ENCODE data around the gene EFEMP2. TPM values are rescaled to one million over a fixed set of nuclear protein-coding genes. Genes with fewer than 3 reads are reported as not detected.

The EFEMP2 gene
- total and polyA plus RNA-seq, 2 donors (not counting 1 experiment from before 2014, with no cell fraction given) = 9.5 to 14.7 TPM

DNA sequence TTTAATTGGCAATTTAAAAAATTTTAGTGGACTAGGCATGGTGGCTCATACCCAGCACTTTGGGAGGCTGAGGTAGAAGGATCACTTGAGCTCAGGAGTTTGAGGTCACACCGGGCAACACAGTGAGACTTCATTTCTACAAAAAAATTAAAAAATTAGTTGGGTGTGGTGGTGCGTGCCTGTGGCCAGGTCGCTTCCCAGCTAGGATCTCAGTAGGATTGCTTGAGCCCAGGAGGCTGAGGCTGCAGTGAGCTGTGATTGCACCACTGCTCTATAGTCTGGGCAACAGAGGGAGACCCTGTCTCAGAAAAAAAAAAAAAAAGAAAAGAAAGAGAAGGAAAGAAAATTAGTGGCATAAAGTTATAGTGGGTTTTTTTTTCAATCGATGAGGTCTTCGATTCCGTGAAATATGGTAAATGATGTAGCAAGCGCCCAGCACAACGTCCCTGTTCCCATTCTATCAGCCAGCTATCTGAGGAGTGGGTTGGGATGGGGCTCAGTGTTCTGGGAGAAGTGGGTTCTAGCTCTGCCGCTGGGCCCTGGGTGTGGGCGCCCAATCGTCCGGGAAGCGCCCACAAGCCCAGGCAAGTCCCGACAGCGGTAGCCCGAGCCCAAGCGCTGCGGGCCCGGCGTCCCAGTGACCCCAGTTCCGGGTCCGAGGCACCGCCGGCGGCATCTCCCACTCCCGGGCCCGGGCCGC lies 26.2 kb upstream of the EFEMP2 start:
- H4K20me1 ChIP-seq (ENCODE audit: control insufficient read depth, insufficient read depth, low read length, poor library complexity, severe bottlenecking) = no peaks in the 10 kb centered on the region
- H2AFZ ChIP-seq (ENCODE audit: insufficient read depth, low read depth, low read length, poor library complexity, severe bottlenecking) = peak overlapping the region; percentile 32
- H3K9me3 Mint-ChIP-seq (ENCODE audit: insufficient read depth) = no peaks in the 10 kb centered on the region
- peaks cover 16% of the 10 kb centered on the region for H3K4me1 Mint-ChIP-seq
- peak overlapping the region; percentile 68 for H3K4me3 Mint-ChIP-seq
- H3K27ac ChIP-seq (ENCODE audit: low read length in 2 of 2) = no peak overlapping the region
- H3K36me3 ChIP-seq (replicated peaks in 1 of 2; ENCODE audit: control extremely low read depth in 1 of 2, control insufficient read depth in 1 of 2, extremely low read depth in 1 of 2, insufficient read depth in 2 of 2, low read length in 1 of 2) = no peaks in the 10 kb centered on the region
- CTCF ChIA-PET = interaction anchor here (0.7 to 7.0 kb wide), 7 partner anchors 8 to 87 kb away, joined by 3 to 44 read pairs (median 7); partner anchors contain the start of genes CCDC85B and FIBP
- H3K4me1 ChIP-seq (ENCODE audit: control insufficient read depth in 2 of 2, insufficient read depth in 2 of 2, low read length in 2 of 2) = peaks cover 26 to 27% of the 10 kb centered on the region in 2 donors
- H3K27me3 ChIP-seq (replicated peaks in 1 of 4; ENCODE audit: control extremely low read depth in 1 of 4, control insufficient read depth in 3 of 4, insufficient read depth in 4 of 4, low read length in 3 of 4) = peaks cover 0 to 38% (median 12%) of the 10 kb centered on the region in 4 experiments
- peaks cover 11% of the 10 kb centered on the region for H3K27me3 Mint-ChIP-seq
- H3K27ac Mint-ChIP-seq = no peak overlapping the region
- POLR2A ChIA-PET = interaction anchor here (0.6 to 4.4 kb wide), 3 partner anchors 10 to 259 kb away, joined by 3 to 33 read pairs (median 6); partner anchors contain the start of genes CCDC85B and FIBP
- peak overlapping the region in 3 of 5 experiments; percentile 52 to 64 (median 56) for H3K4me3 ChIP-seq (ENCODE audit: control extremely low read depth in 1 of 5, extremely low read depth in 1 of 5, insufficient read depth in 1 of 5, low read depth in 2 of 5, low read length in 4 of 5)
- ATAC-seq (ENCODE audit: low read depth) = no peak
- peak overlapping the region; percentile 95 for H3K4me2 ChIP-seq (replicated peaks; ENCODE audit: low read depth, low read length, poor library complexity, severe bottlenecking)
- DNase-seq = no peak
- H3K9me3 ChIP-seq (ENCODE audit: control extremely low read depth in 1 of 3, control insufficient read depth in 2 of 3, insufficient read depth in 1 of 3, low read length in 2 of 3) = peaks cover 0 to 10% (median 0%) of the 10 kb centered on the region in 3 donors
- 20% methylated on average over 23 of the region's 28 CpGs for WGBS (ENCODE audit: insufficient coverage)
- TF ChIP-seq EZH2 (IDR thresholded peaks at IDR 0.05; ENCODE audit: borderline replicate concordance, insufficient read depth, low read depth, low read length, poor library complexity, severe bottlenecking) = no peak
- TF ChIP-seq, protein P1, sequence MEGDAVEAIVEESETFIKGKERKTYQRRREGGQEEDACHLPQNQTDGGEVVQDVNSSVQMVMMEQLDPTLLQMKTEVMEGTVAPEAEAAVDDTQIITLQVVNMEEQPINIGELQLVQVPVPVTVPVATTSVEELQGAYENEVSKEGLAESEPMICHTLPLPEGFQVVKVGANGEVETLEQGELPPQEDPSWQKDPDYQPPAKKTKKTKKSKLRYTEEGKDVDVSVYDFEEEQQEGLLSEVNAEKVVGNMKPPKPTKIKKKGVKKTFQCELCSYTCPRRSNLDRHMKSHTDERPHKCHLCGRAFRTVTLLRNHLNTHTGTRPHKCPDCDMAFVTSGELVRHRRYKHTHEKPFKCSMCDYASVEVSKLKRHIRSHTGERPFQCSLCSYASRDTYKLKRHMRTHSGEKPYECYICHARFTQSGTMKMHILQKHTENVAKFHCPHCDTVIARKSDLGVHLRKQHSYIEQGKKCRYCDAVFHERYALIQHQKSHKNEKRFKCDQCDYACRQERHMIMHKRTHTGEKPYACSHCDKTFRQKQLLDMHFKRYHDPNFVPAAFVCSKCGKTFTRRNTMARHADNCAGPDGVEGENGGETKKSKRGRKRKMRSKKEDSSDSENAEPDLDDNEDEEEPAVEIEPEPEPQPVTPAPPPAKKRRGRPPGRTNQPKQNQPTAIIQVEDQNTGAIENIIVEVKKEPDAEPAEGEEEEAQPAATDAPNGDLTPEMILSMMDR (IDR thresholded peaks at IDR 0.05) = no peak
- peak overlapping the region; percentile 71 for H3K9ac ChIP-seq (ENCODE audit: low read length)
- no peaks in the 10 kb centered on the region for H3K79me2 ChIP-seq (ENCODE audit: control insufficient read depth, insufficient read depth, low read length)
- intact Hi-C loops (cut with micrococcal nuclease) = no loop called here

- ATAC-seq (ENCODE audit: low read depth) (no peak), DNase-seq (no peak)
- Mint-ChIP-seq H3K4me1 (peaks cover 34% of the 10 kb centered on the region), H3K27me3 (peaks cover 8% of the 10 kb centered on the region), H3K27ac (no peak overlapping the region), H3K4me3 (no peak overlapping the region), H3K9me3 (ENCODE audit: insufficient read depth) (no peaks in the 10 kb centered on the region)
- no peak overlapping the region for H3K27ac ChIP-seq (ENCODE audit: low read length in 2 of 2)
- ChIA-PET POLR2A (interaction anchor here (0.5 to 0.7 kb wide), 2 partner anchors 22 to 738 kb away, joined by 3 to 4 read pairs; partner anchors contain the start of gene C11orf68), CTCF (interaction anchor here (2.7 to 7.0 kb wide), 2 partner anchors 9 to 12 kb away, joined by 9 to 44 read pairs; partner anchors contain the start of gene FIBP)
- H4K20me1 ChIP-seq (ENCODE audit: control insufficient read depth, insufficient read depth, low read length, poor library complexity, severe bottlenecking) = peaks cover 7% of the 10 kb centered on the region
- TF ChIP-seq, protein P1 (IDR thresholded peaks at IDR 0.05) = no peak
- no peak for TF ChIP-seq EZH2 (IDR thresholded peaks at IDR 0.05; ENCODE audit: borderline replicate concordance, insufficient read depth, low read depth, low read length, poor library complexity, severe bottlenecking)
- 75% methylated on average over 4 of the region's 4 CpGs for WGBS (ENCODE audit: insufficient coverage)
- peaks cover 43 to 44% of the 10 kb centered on the region in 2 donors for H3K4me1 ChIP-seq (ENCODE audit: control insufficient read depth in 2 of 2, insufficient read depth in 2 of 2, low read length in 2 of 2)
- peaks cover 11% of the 10 kb centered on the region for H3K79me2 ChIP-seq (ENCODE audit: control insufficient read depth, insufficient read depth, low read length)
- H3K27me3 ChIP-seq (replicated peaks in 1 of 4; ENCODE audit: control extremely low read depth in 1 of 4, control insufficient read depth in 3 of 4, insufficient read depth in 4 of 4, low read length in 3 of 4) = peaks cover 0 to 28% (median 10%) of the 10 kb centered on the region in 4 experiments
- H3K9me3 ChIP-seq (ENCODE audit: control extremely low read depth in 1 of 3, control insufficient read depth in 2 of 3, insufficient read depth in 1 of 3, low read length in 2 of 3) = peaks cover 0 to 10% (median 0%) of the 10 kb centered on the region in 3 donors
- no peak overlapping the region for H3K9ac ChIP-seq (ENCODE audit: low read length)
- H3K4me3 ChIP-seq (ENCODE audit: control extremely low read depth in 1 of 5, extremely low read depth in 1 of 5, insufficient read depth in 1 of 5, low read depth in 2 of 5, low read length in 4 of 5) = no peak overlapping the region
- H3K4me2 ChIP-seq (replicated peaks; ENCODE audit: low read depth, low read length, poor library complexity, severe bottlenecking) = no peak overlapping the region
- H2AFZ ChIP-seq (ENCODE audit: insufficient read depth, low read depth, low read length, poor library complexity, severe bottlenecking) = no peak overlapping the region
- no peaks in the 10 kb centered on the region for H3K36me3 ChIP-seq (replicated peaks in 1 of 2; ENCODE audit: control extremely low read depth in 1 of 2, control insufficient read depth in 1 of 2, extremely low read depth in 1 of 2, insufficient read depth in 2 of 2, low read length in 1 of 2)
- intact Hi-C loops (cut with micrococcal nuclease) = no loop called here
Measured at GRCh38 chr11:65897020-65897471, 24.4 kb upstream of the EFEMP2 start.

All from B cell (primary cell).